HepG2 (cell line): Measurements from ENCODE around the gene TTLL10. TPM values are rescaled to one million over a fixed set of nuclear protein-coding genes. Genes with fewer than 3 reads are reported as not detected.

Experiments used
- ATAC-seq: fragments of 200-7000 bp; cut with Tn5 transposase; 3 replicates; pipeline ENCODE4 v1.9.1; 2020; ENCODE audit warnings: mild to moderate bottlenecking, moderate library complexity
- BruUV-seq: library from RNA; stranded (reverse); fragments of 400-500 nt; replicated peaks from 2 replicates; lab custom pipeline; 2021; lab: Mats Ljungman, UMichigan
- CTCF ChIA-PET: fragments of 300-600 bp; formaldehyde crosslinking; extraction: SDS; loops from one replicate; lab custom pipeline; 2021; ENCODE audit warnings: low total read pairs, inconsistent platforms, low intra/inter-chr PET ratio; lab: Yijun Ruan, JAX
- POLR2A ChIA-PET: fragments of 350-600 bp; sonication (Branson Sonifier 250); formaldehyde crosslinking; loops from one replicate; lab custom pipeline; 2020; ENCODE audit warnings: antibody characterized with exemption, inconsistent platforms; lab: Yijun Ruan, JAX
- DNase-seq: peaks from one replicate; pipeline ENCODE4 v3.0.0-alpha.2; 2015; ENCODE audit warnings: low spot score
- FAIRE-seq: peaks from 3 replicates; lab custom pipeline; 2011; peaks lifted over from hg19 to GRCh38; lab: Jason Lieb, UNC
- H2AFZ ChIP-seq: one replicate; pipeline ENCODE4 v1.6.1; 2011; ENCODE audit warnings: low read length, inconsistent platforms
- H3K27ac ChIP-seq: fragments of 300-600 bp; 3 replicates; pipeline ENCODE4 v1.8.0; 2011; ENCODE audit warnings: mixed run types, mild to moderate bottlenecking, mixed read lengths, low read length, inconsistent platforms; ENCODE audit not compliant: insufficient read depth; ENCODE audit errors: extremely low read length
- H3K27me3 ChIP-seq, 2 experiments: fragments of 200-600 bp in 1 of 2; 2 replicates in 1 of 2; 3 replicates in 1 of 2; pipeline versions ENCODE4 v1.6.0 to v1.8.0; 2011; ENCODE audit warnings: low read length in 2 of 2, mild to moderate bottlenecking in 2 of 2, moderate library complexity in 2 of 2, inconsistent platforms in 1 of 2; ENCODE audit not compliant: insufficient read depth in 2 of 2, control insufficient read depth in 1 of 2
- H3K36me3 ChIP-seq, 2 experiments: fragments of 200-600 bp in 1 of 2; replicated peaks in 1 of 2; 2 replicates in 1 of 2; 3 replicates in 1 of 2; pipeline versions ENCODE4 v1.5.1 to v1.8.0; 2011; ENCODE audit warnings: low read length in 2 of 2, inconsistent platforms in 1 of 2; ENCODE audit not compliant: insufficient read depth in 2 of 2, control insufficient read depth in 1 of 2
- H3K4me1 ChIP-seq: 2 replicates; pipeline ENCODE4 v1.5.1; 2012; ENCODE audit warnings: low read length, inconsistent platforms; ENCODE audit not compliant: insufficient read depth
- H3K4me2 ChIP-seq: 2 replicates; pipeline ENCODE4 v1.6.0; 2011; ENCODE audit warnings: low read depth, low read length, inconsistent platforms
- H3K4me3 ChIP-seq, 3 experiments: fragments of 200-600 bp in 1 of 3; sonication (generic), shearing (Covaris generic) in 1 of 3; replicated peaks in 1 of 3; 2 replicates each; pipeline ENCODE4 v1.5.1; 2011 to 2016; ENCODE audit warnings: low read length in 3 of 3, inconsistent platforms in 2 of 3, low read depth in 2 of 3, mild to moderate bottlenecking in 2 of 3, control low read depth in 1 of 3, mixed read lengths in 1 of 3; ENCODE audit not compliant: insufficient read depth in 1 of 3
- H3K79me2 ChIP-seq: one replicate; pipeline ENCODE4 v1.6.1; 2011; ENCODE audit warnings: low read length, inconsistent platforms; ENCODE audit not compliant: insufficient read depth
- H3K9ac ChIP-seq: 2 replicates; pipeline ENCODE4 v1.6.0; 2011; ENCODE audit warnings: mild to moderate bottlenecking, low read depth, low read length, inconsistent platforms; ENCODE audit not compliant: insufficient read depth
- H3K9me3 ChIP-seq: 2 replicates; pipeline ENCODE4 v1.5.1; 2012; ENCODE audit warnings: mild to moderate bottlenecking, low read length
- H4K20me1 ChIP-seq: 2 replicates; pipeline ENCODE4 v1.6.0; 2011; ENCODE audit warnings: inconsistent platforms, mild to moderate bottlenecking, low read length, moderate library complexity; ENCODE audit not compliant: insufficient read depth
- ATF1 ChIP-seq: IDR thresholded peaks from 2 replicates; pipeline ENCODE4 v1.6.1; 2016; ENCODE audit warnings: mild to moderate bottlenecking, control low read depth
- FOXC1 ChIP-seq: sonication (generic); formaldehyde crosslinking; IDR thresholded peaks from 2 replicates; pipeline ENCODE4 v1.8.0; 2022; ENCODE audit warnings: mild to moderate bottlenecking, missing genetic modification reagents, borderline replicate concordance
- HNRNPUL1 ChIP-seq: fragments of 200-400 bp; formaldehyde crosslinking; IDR thresholded peaks from 2 replicates; pipeline ENCODE4 v1.6.1; 2017; ENCODE audit warnings: low read depth, mild to moderate bottlenecking, low read length, moderate library complexity
- KDM5B ChIP-seq: sonication (generic); formaldehyde crosslinking; IDR thresholded peaks from 2 replicates; pipeline ENCODE4 v1.4.0; 2020; ENCODE audit warnings: missing genetic modification reagents, mild to moderate bottlenecking, borderline replicate concordance
- MLLT10 ChIP-seq: sonication (generic); formaldehyde crosslinking; IDR thresholded peaks from 2 replicates; pipeline ENCODE4 v1.4.0; 2020; ENCODE audit warnings: missing genetic modification reagents
- MTF1 ChIP-seq: sonication (generic); formaldehyde crosslinking; IDR thresholded peaks from 2 replicates; pipeline ENCODE4 v1.5.0; 2020; ENCODE audit warnings: missing genetic modification reagents
- PCBP1 ChIP-seq: fragments of 200-400 bp; formaldehyde crosslinking; IDR thresholded peaks from 2 replicates; pipeline ENCODE4 v1.6.1; 2017; ENCODE audit warnings: mild to moderate bottlenecking, low read depth, low read length, borderline replicate concordance
- SNAPC2 ChIP-seq: sonication (generic); formaldehyde crosslinking; IDR thresholded peaks from 2 replicates; pipeline ENCODE4 v1.8.1; 2022; ENCODE audit warnings: mild to moderate bottlenecking, missing genetic modification reagents
- ZNF138 ChIP-seq: sonication (generic); formaldehyde crosslinking; IDR thresholded peaks from 2 replicates; pipeline ENCODE4 v1.5.0; 2020; ENCODE audit warnings: mild to moderate bottlenecking, low read depth, missing genetic modification reagents
- ZNF788 ChIP-seq: sonication (generic); formaldehyde crosslinking; IDR thresholded peaks from 2 replicates; pipeline ENCODE4 v1.5.0; 2020; ENCODE audit warnings: mild to moderate bottlenecking, missing genetic modification reagents, borderline replicate concordance
- WGBS: methylation state at CpG from one replicate; pipeline ENCODE4 v1.1.6; 2017; ENCODE audit warnings: low lambda C conversion rate; 5-methylcytosine and 5-hydroxymethylcytosine counted together
- in situ Hi-C: cut with HindIII; loops from 2 replicates; pipeline ENCODE4 v1.10.0; 2017; ENCODE audit warnings: low pct_unique_long_range_greater_than_20kb; ENCODE audit not compliant: extremely low pct_ligation_motif_present
- intact Hi-C: fragments of 100-400 bp; cut with micrococcal nuclease; formaldehyde crosslinking; loops from one replicate; pipeline ENCODE4 v1.10.0; 2022; ENCODE audit not compliant: unreplicated experiment
- polyA plus RNA-seq, 8 experiments: library from polyadenylated mRNA; depleted of rRNA in 3 of 8; stranded (reverse) in 7 of 8; unstranded in 1 of 8; fragments of >200 nt; fragmentation: Illumina TruSeq in 4 of 8; extraction: Trizol in 4 of 8; gene quantifications; 2 replicates each; pipeline versions ENCODE4 v1.2.1 to v1.2.3, GENCODE V29; 2011 to 2016; ENCODE audit warnings: low read depth in 4 of 8, missing spikeins in 1 of 8, mixed read lengths in 1 of 8; ENCODE audit not compliant: insufficient read depth in 1 of 8
- total RNA-seq, 5 experiments: library from RNA; depleted of rRNA; stranded (reverse); fragments of >200 nt; fragmentation: Illumina TruSeq; extraction: Trizol; gene quantifications; 2 replicates each; pipeline ENCODE4 v1.2.3, GENCODE V29; 2016; ENCODE audit warnings: low read depth in 1 of 5
- TF ChIP-seq, protein P1 (sequence below): sonication (generic); formaldehyde crosslinking; IDR thresholded peaks from 2 replicates; pipeline ENCODE4 v1.5.0; 2020; ENCODE audit warnings: mild to moderate bottlenecking, missing genetic modification reagents

The TTLL10 gene
- total and polyA plus RNA-seq, 2 of the 13 experiments (the other 11 are each of a cell fraction or from before 2014, with no cell fraction given) = not detected

DNA sequence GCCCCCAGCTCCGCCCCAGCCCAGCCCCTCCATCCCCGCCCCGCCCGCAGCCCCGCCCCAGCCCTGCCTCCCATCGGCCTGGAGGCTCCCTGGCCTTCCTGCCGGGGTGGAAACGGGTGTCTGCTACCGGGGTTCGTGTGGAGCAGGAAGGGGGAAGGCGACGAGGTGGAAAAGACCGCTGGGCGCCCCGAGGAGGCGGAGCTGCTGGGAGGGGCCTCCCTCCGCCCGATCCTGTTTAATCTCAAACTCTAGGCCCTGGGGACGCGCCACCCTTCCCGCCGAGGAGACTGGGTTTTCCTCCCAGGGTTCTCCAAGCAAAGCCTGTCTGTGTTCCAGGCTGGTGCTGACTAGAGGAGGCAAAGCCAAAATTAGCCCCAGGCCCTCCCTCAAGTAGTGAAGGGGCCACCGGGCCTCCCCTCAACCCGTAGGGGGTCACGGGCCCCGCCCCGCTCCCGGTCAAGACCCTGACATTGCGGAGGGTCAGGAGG lies 16.2 kb upstream of the TTLL10 start:
- no peak for DNase-seq
- H3K9me3 ChIP-seq = no peaks in the 10 kb centered on the region
- peak overlapping the region; percentile 22 for H3K27ac ChIP-seq
- TF ChIP-seq PCBP1 (0 out of 2 replicates have a peak, but pooled peaks have one; percentile 6), ZNF138 (CRISPR knock-in tag) (no peak)
- intact Hi-C loops = no loop called here
- no peak for ATAC-seq
- ChIA-PET CTCF (no interaction called here), POLR2A (interaction anchor here (0.7 kb wide), 1 partner anchor 29 kb away, joined by 4 read pairs; no protein-coding TSS in a partner anchor)
- H3K4me1 ChIP-seq = peaks cover 39% of the 10 kb centered on the region
- H3K27me3 ChIP-seq = no peaks in the 10 kb centered on the region
- in situ Hi-C loops = no loop called here
- H2AFZ ChIP-seq = no peak overlapping the region
- peak overlapping the region in 1 of 3 experiments; percentile 54; a peak in 1 of 6 replicates for H3K4me3 ChIP-seq
- 96% methylated on average over 22 of the region's 29 CpGs for WGBS
- no TSS peak for BruUV-seq
- no peak for FAIRE-seq
- no peaks in the 10 kb centered on the region for H3K79me2 ChIP-seq
- H3K36me3 ChIP-seq = no peaks in the 10 kb centered on the region; a peak in 1 of 5 replicates
- H3K4me2 ChIP-seq = no peak overlapping the region; the same call in 1 of the 2 replicates
- peak overlapping the region; percentile 52; the same call in 1 of the 2 replicates for H3K9ac ChIP-seq
- no peaks in the 10 kb centered on the region; the same call in 1 of the 2 replicates for H4K20me1 ChIP-seq

DNA sequence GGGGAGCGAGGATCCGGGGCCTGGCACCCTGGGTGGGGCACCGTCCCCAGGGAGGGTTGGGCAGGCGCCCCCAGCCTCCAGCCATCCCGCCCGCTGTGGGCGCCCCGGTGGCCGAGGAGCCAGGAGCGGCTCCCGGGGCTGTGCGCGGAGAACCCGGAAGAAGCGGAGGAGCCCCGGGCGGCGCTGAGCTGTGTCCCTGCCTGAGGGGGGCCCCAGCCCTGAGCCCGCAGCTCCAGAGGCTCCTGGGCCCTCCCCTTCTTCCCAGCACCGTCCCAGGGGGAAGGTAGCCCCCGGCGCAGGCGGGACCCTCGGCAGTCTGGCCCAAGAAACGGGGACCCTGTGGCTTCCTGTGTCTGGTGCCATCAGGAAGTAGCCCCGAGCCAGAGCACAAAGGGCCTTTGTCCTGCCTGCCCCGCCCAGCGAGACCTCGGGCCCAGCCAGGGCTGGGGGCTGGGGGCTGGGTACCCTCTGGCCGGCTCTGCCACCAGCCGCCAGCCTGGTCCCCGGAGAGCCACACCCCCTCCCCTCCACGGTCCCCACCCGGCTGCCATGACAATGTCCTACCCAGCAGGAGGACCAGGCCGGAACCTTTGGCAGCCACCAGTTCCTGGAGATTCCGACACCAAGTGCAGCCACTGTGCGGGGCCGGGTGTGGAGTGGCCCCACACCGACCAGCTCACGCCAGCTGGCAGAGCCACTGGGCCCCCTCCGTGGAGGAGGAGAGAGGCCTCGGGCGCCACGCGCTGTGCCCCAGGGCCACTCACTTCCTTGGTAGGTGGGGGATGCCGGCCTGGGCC lies 15.6 kb upstream of the TTLL10 start:
- in situ Hi-C loops (no loop called here), intact Hi-C loops (no loop called here)
- Histone ChIP-seq H3K9me3 (no peaks in the 10 kb centered on the region), H2AFZ (no peak overlapping the region), H3K36me3 (no peaks in the 10 kb centered on the region; a peak in 1 of 5 replicates), H3K79me2 (no peaks in the 10 kb centered on the region), H3K4me1 (peaks cover 39% of the 10 kb centered on the region), H3K27me3 (no peaks in the 10 kb centered on the region), H3K9ac (peak overlapping the region; percentile 52), H3K4me3 (peak overlapping the region in 1 of 3 experiments; percentile 54; a peak in 1 of 6 replicates), H3K4me2 (peak overlapping the region; percentile 53), H3K27ac (peak overlapping the region; percentile 22), H4K20me1 (no peaks in the 10 kb centered on the region; the same call in 1 of the 2 replicates)
- CTCF ChIA-PET = no interaction called here
- DNase-seq (peak; percentile 66), FAIRE-seq (no peak), ATAC-seq (peak; percentile 67)
- BruUV-seq = no TSS peak
- POLR2A ChIA-PET = interaction anchor here (1.3 to 1.9 kb wide), 2 partner anchors 10 to 33 kb away, joined by 4 to 7 read pairs; no protein-coding TSS in a partner anchor
- WGBS = 86% methylated on average over 14 of the region's 46 CpGs
- TF ChIP-seq SNAPC2 (CRISPR knock-in tag) (no peak), KDM5B (CRISPR knock-in tag) (no peak), ZNF788 (CRISPR knock-in tag) (0 out of 2 replicates have a peak, but pooled peaks have one; percentile 19), MTF1 (CRISPR knock-in tag) (no peak), HNRNPUL1 (no peak), ATF1 (no peak), FOXC1 (CRISPR knock-in tag) (no peak), MLLT10 (CRISPR knock-in tag) (no peak)
- TF ChIP-seq, protein P1, sequence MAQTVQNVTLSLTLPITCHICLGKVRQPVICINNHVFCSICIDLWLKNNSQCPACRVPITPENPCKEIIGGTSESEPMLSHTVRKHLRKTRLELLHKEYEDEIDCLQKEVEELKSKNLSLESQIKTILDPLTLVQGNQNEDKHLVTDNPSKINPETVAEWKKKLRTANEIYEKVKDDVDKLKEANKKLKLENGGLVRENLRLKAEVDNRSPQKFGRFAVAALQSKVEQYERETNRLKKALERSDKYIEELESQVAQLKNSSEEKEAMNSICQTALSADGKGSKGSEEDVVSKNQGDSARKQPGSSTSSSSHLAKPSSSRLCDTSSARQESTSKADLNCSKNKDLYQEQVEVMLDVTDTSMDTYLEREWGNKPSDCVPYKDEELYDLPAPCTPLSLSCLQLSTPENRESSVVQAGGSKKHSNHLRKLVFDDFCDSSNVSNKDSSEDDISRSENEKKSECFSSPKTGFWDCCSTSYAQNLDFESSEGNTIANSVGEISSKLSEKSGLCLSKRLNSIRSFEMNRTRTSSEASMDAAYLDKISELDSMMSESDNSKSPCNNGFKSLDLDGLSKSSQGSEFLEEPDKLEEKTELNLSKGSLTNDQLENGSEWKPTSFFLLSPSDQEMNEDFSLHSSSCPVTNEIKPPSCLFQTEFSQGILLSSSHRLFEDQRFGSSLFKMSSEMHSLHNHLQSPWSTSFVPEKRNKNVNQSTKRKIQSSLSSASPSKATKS (CRISPR knock-in tag) = no peak
